ENCODE results near the gene CRIM1. TPM values are rescaled to one million over a fixed set of nuclear protein-coding genes. Genes with fewer than 3 reads are reported as not detected.

The CRIM1 gene
- total RNA-seq, 1 donor from 2014 or later = 61.8 TPM

DNA sequence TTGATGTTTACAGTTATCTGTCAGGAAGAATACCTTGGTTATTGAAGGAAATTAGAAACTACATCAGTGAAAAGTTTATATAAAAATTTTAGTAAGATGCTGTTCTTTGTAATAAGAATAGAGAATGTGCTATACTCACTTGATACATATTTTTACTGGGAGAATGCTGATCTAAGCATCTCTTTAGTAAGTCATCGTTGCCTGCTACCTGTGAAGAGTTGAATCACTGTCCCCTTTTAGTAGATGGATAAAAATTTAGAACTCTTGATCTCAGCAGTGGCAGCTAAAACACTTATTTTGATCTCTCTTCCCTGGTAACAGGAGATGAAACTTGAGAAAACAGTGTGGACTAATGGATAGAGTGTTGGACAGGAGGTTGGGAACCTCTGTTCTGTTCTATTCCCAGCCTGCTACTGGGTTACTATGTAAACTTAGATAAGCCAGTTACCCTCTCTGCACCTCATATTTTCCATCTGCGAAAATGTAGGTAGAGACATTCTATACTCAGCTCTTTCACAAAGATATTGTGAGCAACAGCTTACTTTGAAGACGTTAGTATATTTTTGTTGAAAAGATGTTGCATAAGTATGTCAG, 142.1 kb downstream of the CRIM1 start:
- Mint-ChIP-seq H3K36me3 (peaks cover 15% of the 10 kb centered on the region), H3K4me3 (no peak overlapping the region), H3K9me3 (no peaks in the 10 kb centered on the region), H3K4me1 (peaks cover 6% of the 10 kb centered on the region), H3K27ac (no peak overlapping the region), H3K27me3 (ENCODE audit: low read depth) (no peaks in the 10 kb centered on the region)
- TF ChIP-seq, protein P1, sequence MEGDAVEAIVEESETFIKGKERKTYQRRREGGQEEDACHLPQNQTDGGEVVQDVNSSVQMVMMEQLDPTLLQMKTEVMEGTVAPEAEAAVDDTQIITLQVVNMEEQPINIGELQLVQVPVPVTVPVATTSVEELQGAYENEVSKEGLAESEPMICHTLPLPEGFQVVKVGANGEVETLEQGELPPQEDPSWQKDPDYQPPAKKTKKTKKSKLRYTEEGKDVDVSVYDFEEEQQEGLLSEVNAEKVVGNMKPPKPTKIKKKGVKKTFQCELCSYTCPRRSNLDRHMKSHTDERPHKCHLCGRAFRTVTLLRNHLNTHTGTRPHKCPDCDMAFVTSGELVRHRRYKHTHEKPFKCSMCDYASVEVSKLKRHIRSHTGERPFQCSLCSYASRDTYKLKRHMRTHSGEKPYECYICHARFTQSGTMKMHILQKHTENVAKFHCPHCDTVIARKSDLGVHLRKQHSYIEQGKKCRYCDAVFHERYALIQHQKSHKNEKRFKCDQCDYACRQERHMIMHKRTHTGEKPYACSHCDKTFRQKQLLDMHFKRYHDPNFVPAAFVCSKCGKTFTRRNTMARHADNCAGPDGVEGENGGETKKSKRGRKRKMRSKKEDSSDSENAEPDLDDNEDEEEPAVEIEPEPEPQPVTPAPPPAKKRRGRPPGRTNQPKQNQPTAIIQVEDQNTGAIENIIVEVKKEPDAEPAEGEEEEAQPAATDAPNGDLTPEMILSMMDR (IDR thresholded peaks at IDR 0.05; ENCODE audit: unreplicated experiment) = no peak
- no peak for DNase-seq (ENCODE audit: low spot score in 2 of 2, unreplicated experiment in 2 of 2)

GRCh38 chr2:36499128-36499820, 143.7 kb downstream of the CRIM1 start:
- no peaks in the 10 kb centered on the region for H3K27me3 Mint-ChIP-seq (ENCODE audit: low read depth)

DNA sequence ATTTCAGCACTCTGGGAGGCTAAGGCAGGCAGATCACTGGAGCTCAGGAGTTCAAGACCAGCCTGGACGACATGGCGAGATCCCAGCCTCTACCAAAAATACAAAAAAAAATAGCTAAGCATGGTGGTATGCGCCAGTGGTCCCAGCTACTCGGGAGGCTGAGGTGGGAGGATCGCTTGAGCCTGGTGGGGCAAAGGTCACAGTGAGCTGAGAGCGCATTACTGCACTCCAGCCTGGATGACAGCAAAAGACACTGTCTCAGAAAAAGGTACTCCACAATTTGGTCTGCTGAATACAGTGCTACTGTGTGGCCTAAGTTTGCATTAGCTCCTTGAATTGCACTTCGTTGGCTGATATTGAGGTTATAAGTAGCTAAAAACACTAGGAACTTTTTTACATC, 144.5 kb downstream of the CRIM1 start:
- no peak overlapping the region for H3K4me3 Mint-ChIP-seq
- no peak for DNase-seq (ENCODE audit: low spot score in 2 of 2, unreplicated experiment in 2 of 2)
- H3K27me3 Mint-ChIP-seq (ENCODE audit: low read depth) = no peaks in the 10 kb centered on the region
- H3K9me3 Mint-ChIP-seq = no peaks in the 10 kb centered on the region
- peak overlapping the region; percentile 6 for H3K27ac Mint-ChIP-seq
- TF ChIP-seq, protein P1 (IDR thresholded peaks at IDR 0.05; ENCODE audit: unreplicated experiment) = no peak
- H3K36me3 Mint-ChIP-seq = peaks cover 18% of the 10 kb centered on the region
- peaks cover 5% of the 10 kb centered on the region for H3K4me1 Mint-ChIP-seq

More at GRCh38 chr2:36499128-36499820, 143.7 kb downstream of the CRIM1 start:
- H3K4me3 Mint-ChIP-seq = no peak overlapping the region
- H3K27ac Mint-ChIP-seq = no peak overlapping the region
- DNase-seq (ENCODE audit: low spot score in 2 of 2, unreplicated experiment in 2 of 2) = no peak
- no peaks in the 10 kb centered on the region for H3K4me1 Mint-ChIP-seq
- H3K36me3 Mint-ChIP-seq = peaks cover 18% of the 10 kb centered on the region
- TF ChIP-seq, protein P1 (IDR thresholded peaks at IDR 0.05; ENCODE audit: unreplicated experiment) = no peak
- H3K9me3 Mint-ChIP-seq = no peaks in the 10 kb centered on the region

DNA sequence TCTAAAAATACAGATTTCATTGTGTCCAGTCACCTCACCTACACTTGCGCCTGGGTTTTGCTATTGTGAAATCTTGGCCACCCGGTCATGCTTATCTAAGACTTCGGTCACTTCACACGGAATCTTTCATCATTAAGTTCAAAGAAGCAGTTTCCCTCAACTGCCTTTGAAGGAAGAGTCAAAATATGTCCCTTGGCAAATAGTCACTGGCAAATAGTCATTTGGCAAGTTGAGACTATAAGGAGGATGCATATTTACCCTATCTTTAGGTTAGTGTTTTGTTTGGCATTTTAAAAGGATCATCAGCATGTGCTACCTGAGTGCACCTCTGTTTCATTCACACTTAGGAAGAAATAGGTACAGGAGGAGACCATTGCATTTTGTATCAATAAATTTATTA, 146.5 kb downstream of the CRIM1 start:
- Mint-ChIP-seq H3K36me3 (peaks cover 18% of the 10 kb centered on the region), H3K4me3 (no peak overlapping the region), H3K9me3 (no peaks in the 10 kb centered on the region), H3K4me1 (peaks cover 12% of the 10 kb centered on the region), H3K27me3 (ENCODE audit: low read depth) (no peaks in the 10 kb centered on the region), H3K27ac (no peak overlapping the region)
- TF ChIP-seq, protein P1 (IDR thresholded peaks at IDR 0.05; ENCODE audit: unreplicated experiment) = no peak
- no peak for DNase-seq (ENCODE audit: low spot score in 2 of 2, unreplicated experiment in 2 of 2)

DNA sequence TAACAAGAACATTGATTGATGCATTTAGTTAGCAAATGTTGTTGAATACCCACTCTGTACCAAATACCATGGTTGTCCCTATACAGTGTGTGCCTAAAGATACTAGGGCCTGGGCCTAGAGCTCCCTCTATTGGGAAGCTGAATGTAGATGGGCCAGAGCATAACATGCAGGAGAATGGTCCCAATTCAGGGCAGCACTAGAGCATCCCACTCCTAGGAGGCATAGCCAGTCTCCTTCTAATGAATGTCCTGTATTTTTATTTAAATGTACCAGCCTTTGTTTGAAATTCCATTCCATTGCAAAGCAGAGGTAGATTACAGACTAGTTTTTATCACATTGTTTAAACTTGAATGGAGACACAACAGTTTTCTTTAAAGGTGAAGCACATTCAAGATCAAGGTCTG, 151.8 kb downstream of the CRIM1 start:
- TF ChIP-seq, protein P1 (IDR thresholded peaks at IDR 0.05; ENCODE audit: unreplicated experiment) = peak; percentile 13
- Mint-ChIP-seq H3K27ac (peak overlapping the region; percentile 61), H3K9me3 (no peaks in the 10 kb centered on the region), H3K27me3 (ENCODE audit: low read depth) (no peaks in the 10 kb centered on the region), H3K4me3 (no peak overlapping the region), H3K36me3 (peaks cover 13% of the 10 kb centered on the region), H3K4me1 (peaks cover 14% of the 10 kb centered on the region)
- DNase-seq (ENCODE audit: low spot score in 2 of 2, unreplicated experiment in 2 of 2) = no peak
